HG03432 (cell line): Measurements from ENCODE around the gene TMEM9B.

ENCODE experiments used
- ATAC-seq: cut with Tn5 transposase; IDR thresholded peaks from one replicate; pipeline ENCODE4 v1.9.1; 2021; ENCODE audit warnings: mild to moderate bottlenecking, moderate library complexity; ENCODE audit not compliant: unreplicated experiment

Gene TMEM9B

DNA sequence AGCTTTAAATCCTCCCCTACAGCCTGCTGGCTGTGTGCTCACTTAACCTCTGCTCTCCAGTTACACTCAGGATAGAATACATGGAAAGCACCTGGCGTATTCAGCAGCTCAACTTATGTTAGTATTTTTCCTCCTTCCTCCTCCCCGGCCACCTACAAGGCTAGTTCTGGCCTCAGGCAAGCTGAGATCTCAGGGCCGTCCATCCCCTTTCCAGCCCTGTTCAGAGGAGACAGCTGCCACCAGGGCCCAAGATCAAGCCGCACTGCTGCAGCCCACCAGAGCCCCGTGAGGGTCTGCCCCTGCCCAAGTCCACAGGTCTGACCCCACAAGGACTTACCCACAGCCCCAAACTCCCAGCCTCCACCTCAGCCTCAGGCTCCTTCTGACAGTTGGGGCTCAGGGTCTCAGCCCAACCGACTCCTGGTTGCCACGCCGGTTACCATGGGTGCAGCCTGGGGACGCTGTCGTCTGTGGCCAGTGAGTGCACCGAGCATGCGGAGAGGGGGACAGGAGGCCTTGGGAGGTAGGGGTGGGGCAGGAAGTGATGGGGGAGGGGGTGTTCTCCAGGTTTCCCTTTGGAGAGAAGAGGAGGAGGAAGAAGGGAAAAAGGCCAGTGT is 31.6 kb downstream of the TMEM9B start, which contains the start of gene C11orf16:
TSS of gene C11orf16 (minus strand) at position 384 of the 617 bp plus-strand sequence. CDS start 639 bp downstream, outside the sequence.
- no peak for ATAC-seq

DNA sequence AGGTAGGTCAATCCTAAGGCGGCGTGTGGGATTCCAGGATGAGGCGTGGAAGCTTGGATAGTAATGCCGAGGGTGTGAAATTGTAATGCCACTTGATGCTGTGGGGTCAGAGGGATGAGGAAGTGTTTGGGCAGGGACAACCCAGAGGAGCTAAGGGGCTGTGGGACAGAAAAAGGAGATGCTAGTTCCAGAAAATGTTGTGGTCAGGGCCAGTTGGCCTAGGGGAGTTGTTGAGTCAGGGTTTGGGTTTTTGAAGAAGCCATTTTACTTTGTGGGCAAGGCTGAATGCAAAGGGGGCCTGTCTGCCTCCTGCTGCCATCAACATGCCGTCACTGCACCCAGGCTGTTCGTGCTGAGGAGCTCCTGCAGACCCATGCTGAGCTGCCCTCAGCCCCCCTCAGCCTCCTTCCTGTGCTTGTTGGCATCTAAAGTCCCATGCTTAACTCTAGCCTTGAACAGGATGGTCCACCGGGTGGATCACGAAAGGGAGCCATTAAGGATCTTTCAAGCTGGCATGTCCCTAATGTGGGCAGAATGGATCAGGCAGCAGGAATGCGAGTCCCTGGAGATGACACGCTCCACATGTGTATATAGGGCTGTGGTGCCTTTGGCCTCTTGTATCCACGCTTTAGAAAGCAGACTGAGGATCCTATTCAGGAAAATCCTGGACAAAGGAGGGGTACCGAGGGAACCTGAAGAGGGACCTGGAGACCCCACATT is 33.6 kb downstream of the TMEM9B start:
- no peak for ATAC-seq

DNA sequence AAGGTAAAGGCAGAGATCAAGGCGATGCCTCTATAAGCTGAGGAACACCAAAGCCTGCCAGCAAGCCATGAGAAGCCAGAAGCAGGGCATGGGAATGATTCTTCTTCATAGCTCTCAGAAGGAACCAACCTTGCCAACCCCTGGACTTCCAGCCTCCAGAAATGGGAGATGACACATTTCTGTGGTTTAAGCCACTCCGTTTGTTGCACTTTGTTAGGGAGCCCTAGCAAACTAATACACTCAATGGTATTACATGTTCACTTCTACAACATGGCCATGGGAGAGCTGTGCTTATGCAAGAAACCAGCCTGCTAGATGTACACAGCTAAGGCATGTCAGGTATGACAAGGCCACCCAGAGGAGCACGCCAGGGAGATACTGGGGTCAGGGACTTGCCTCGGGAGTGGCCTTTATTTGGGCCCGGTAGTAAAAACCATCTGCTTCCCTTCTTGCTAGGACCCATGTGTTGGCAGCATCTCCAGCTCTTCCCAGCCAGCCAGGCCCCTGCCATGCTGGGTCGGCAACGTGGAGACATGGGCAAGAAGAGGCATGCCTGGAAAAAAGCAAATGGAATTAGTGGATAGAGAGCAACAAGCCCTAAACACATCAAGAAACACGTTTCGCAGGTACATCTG is 35.1 kb downstream of the TMEM9B start:
- no peak for ATAC-seq

DNA sequence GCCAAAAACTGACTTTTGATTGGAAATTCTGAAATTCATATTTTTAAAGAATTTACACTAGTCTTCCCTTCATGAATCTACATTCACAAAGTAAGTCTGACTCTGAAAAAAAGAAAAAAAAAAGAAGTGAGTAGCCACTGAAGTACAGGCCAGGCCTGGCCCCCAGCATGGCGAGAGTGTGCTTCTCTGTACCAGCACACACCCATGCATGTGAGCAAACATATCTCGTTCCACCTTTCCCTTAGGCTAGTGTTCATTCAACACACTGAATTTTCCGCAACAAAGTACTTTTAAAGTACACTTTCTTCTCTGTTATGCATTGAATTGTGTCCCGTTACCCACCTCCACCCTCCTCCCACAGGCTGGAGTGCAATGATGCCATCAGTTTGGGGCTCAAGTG is 36.0 kb downstream of the TMEM9B start:
- ATAC-seq, result no peak

DNA sequence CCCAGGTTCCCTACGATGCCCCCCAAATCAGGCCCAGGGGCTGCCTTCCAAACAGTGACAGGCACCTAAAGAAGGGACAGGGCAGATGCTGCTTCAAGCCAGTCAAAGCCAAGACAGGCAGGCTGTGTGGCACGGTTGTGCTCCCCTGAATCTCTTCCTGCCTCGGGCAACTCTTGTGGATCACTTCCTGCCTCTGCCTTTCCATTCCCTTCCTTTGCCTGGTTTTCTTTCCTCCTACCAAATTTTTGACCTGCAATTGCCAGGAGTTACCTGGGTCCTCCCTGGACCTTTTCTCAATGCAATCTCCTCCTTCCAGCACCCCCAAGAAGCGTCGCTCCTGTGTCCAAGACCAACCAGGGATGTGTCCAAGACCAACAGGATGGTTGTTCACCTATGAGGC is 37.0 kb downstream of the TMEM9B start:
- ATAC-seq, result no peak

DNA sequence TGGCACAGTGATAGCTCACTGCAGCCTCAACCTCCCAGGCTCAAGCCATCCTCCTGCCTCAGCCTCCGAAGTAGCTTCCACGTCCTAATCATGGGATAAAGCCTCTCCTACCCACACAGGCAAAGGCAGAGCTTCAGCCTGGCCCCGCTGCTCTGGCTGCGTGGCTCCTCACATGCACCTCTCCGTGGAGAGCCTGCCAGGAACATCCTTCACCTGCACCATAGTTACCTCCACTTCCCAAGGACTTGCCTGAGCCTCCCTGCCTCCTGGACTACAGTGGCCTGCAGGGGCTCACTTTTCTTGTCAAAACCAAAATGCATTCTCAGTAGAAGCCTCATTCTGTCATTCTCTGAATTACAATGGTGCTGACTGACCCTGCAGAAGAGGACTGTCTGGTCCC is 38.0 kb downstream of the TMEM9B start:
- no peak for ATAC-seq

DNA sequence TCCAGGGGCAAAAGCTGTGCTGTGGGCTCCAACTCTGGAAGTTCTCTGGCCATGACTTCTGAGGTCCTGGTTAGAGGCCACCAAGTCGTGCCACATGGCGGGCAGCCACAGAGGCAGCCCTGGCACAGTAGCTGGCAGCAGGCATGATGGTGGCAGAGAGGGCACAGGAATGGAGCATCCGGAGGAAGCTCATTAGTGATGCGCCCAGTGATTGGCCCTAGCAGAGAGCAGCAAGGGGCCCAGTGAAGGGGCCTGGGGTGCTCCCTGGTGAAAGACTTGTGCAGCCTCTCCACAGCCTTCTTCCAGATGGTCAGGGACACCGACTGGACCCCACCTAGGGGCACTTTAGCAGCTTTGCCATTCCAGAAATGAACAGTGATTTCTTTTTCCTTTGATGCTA is 38.5 kb downstream of the TMEM9B start:
- no peak for ATAC-seq

DNA sequence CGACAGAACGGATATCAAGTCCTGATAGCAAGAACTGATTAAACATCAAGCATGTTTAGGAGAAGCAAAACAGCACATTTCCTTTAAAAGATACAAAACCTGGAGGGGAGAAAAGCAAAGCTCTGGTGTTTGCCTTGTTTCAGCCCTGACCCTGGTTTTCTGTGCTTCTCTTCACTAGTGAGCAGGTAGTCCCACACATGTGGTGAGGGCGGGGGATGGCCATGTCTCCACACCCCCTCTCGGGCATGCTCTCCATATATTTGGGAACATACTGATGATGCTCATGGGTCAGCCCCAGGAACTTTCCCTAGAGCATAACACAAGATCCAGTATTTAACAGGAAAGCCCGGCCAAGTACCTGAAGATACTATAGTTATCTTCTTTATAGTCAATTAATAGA is 41.6 kb downstream of the TMEM9B start:
- ATAC-seq, result no peak

DNA sequence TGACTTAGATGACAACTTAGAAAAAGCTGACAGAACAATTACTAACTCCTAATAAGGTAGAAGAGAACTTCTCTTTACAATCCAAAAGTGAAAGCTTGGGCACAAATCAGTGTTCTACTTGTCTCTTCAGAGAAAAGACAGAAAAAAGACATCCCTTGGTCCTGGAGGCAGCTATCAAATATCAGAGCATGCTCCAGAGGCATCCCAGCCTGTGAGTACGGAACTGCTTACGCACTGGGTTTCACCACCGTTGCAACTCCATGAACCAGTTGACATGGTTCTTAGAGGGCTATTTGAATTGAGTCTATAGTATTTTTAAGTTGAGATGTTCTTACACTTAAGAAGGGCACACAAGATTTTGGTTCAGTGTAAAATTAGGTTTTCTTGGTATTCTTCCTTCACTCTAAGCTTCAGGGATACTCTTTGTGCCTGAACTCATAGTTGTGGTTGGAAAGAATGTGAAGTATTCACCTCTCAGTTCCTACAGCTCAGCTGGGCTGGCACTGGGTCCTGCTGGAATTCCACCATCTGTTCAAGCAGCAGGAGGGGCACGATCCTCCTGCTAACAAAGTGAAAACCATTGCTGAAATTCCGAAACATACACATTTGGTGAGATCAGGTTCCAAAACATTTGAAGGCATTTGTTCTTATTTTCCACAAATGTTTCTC is 47.0 kb downstream of the TMEM9B start:
- ATAC-seq, result no peak

DNA sequence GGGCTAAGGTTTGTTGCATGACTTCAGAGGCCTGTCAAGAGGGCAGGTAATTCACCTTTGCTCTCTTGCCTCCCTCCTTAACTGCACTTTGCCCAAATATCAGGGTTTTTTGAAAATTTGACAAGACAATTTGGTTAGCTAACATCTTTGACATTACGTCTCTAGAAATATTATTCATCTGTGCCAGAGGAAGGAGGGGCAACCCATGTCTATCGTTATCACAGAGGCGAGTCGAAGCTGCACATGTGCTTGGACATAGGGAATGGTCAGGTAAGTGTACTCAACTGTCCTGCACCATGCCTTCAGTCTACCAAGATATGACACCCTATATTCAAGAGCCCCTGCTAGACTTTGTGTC is 49.6 kb downstream of the TMEM9B start:
- no peak for ATAC-seq

DNA sequence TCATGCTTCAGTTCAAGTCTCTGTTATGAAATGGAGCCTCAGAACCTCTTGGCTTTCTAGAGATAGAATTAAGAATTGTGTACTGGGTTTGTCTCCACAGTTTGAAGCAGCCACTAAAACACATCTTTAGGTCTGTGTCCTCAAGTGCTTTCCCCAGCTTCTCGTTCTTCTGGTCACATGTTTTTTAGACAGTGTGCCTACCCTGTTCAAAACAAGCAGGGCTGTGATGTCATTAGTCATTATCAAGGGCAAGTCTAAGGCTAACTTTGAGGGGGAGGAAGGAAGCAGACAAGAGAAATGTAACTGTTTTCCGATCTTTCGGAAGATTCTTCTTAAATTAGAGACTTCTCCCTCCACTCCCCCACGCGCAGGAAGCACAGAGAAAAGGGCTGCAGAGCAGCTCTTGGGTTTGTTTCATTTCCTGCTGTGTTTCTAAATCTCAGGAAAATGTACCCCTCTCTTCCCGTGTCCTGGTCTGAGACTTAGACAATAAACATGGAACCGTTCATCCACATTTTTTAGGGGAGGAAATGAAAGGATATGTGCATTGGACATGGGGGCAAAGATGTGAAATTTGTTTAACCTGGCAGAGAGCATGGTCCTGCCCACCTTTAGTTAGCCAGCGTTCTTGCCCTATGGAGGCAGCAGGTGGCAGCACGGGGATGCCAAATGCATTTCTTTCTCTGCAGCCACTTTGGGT is 50.1 kb downstream of the TMEM9B start:
- no peak for ATAC-seq

DNA sequence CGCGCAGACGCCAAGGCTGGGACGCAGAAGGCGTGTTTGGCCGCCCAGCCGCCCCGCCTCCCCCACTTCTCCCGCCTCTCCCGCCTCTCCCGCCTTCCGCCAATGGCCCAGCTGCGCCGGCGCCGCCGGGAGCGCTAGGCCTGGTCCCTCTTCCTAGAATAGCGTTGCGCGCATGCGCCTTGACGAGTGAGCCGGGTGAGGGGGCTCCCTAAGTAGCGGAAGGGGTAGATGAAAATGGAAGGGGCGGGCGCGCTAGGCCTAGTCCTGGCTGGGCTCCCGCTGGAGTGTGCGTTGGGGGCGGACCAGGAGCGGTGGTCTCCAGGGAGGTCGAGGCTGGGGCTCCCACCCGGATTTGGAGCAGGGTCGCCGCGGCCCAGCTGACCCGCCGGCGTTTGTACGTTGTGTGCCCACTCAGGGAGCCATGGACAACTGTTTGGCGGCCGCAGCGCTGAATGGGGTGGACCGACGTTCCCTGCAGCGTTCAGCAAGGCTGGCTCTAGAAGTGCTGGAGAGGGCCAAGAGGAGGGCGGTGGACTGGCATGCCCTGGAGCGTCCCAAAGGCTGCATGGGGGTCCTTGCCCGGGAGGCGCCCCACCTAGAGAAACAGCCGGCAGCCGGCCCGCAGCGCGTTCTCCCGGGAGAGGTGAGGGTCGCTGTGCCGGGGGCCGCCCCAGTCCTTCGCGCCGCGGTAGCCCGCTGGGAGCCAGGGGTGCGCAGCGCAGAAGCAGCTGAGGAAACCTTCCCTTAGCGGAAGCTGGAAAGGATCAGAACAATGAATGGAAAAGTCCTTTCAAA is 53.0 kb downstream of the TMEM9B start, which contains the start of gene AKIP1:
TSS of gene AKIP1 (plus strand) at position 161 of the 795 bp plus-strand sequence. CDS start at position 422, 261 bp downstream.
- ATAC-seq, result peak; percentile 85

DNA sequence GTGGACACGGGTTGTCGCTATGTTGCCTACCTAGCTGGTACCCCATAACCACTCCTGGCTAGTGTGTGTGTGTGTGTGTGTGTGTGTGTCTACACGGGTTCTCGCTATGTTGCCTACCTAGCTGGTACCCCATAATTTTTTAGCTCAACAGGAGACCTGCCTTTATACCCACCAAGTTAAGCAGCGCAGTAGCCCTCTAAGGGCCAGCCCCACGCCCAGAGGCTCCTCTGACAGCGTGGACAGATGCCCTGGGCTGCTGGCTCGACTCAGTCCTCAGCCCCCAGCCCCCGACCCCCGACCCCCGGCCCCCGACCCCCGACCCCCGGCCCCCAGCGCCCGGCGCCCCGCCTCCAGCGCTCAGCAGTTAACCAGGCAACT is 53.6 kb downstream of the TMEM9B start:
- peak; percentile 10 for ATAC-seq

DNA sequence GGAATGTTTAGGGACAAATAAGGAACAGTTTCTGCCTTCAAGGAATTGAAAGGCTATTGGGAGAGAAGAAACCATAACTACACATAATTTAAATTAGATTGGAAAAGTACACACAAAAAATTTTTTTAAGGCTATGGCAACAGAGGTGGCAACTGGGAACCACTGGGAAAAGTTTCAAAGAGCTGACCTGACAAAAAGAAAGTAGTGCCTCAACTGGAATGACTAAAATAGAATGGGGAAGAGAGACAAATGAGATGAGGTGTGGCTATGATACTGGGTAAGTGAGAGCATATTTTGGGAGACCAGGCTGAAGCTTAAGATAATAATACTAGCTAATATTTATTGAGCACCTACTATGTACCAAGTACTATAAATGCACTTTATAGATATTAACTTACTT is 56.1 kb downstream of the TMEM9B start:
- no peak for ATAC-seq

DNA sequence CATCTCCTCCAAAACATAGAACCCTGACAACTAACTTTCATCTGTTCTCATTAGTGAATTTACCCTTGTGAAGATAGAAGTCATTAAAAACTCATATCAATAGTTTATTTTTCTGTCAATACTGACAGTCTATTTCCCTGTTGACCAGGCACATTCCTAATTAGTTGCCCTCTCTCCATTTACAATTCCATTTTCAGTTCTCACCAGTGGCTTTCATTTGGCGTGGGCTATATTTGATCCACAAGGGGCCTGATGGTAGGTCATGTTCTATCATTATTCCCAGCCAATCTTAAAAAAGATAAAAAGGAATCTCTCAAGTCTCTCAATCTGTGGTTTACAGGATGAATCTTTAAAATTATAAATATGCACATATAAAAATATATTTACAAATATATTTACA is 57.1 kb downstream of the TMEM9B start:
- no peak for ATAC-seq

DNA sequence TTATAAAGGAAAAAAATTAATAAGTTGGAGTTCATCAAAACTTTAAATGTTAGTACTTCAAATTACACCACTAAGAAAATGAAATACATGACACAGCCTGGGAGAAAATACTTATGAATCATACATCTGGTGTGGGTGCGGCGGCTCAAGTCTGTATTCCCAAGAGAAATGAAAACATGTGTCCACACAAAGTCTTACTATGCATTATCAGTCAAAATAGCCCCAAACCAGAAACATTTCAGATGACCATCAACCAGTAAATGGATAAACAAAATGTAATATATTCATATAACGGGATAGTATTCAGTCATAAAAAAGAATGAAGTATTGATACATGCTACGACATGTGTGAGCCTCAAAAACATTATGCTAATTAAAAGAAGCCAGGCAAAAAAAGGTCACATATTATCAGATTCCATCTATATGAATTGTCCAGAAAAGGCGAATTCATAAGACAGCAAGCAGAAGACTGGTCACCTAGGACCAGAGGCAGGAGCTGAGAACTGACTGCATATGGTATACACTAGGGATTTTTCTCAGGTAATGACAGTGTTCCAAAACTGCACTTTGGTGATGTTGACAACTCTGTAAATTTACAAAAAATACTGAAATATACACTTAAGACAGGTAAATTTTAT is 58.6 kb downstream of the TMEM9B start:
- ATAC-seq, result no peak

DNA sequence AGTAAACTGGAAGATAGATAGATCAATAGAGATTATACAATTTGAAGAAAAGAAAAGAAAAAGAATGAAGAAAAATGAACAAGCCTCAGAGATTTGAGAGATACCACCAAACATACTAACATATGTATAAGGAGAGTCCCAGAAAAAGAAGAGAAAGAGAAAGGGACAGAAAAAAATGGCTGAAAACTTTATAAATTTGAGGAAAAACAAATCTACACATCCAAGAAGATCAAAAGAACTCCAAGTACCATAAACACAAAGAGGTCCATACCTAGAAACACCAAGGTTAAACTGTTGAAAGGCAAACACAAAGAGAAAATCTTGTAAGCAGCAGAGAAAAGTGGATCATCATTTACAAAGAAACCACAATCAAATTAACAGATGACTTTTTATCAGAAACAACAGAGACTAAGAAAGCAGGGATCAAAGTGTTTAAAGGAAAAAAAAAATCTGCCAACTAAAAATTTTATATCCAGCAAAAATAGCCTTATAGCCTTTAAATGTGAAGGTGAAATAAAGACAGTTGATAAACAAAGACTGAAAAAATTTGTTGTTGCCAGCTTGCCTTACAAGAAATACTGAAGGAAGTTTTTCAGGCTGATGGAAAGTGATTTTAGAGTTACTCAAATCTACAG is 65.0 kb downstream of the TMEM9B start:
- no peak for ATAC-seq
